Activated effector memory CD4-positive, alpha-beta T cell treated with anti-CD3 and anti-CD28 coated beads, Interleukin-2, amount 50 U/mL, for 16 hours (primary cell): ENCODE measurements around the gene TSPYL2.

Experiments used
- DNase-seq: peaks from one replicate; pipeline ENCODE4 v3.0.0-alpha.2; 2020

The TSPYL2 gene

DNA sequence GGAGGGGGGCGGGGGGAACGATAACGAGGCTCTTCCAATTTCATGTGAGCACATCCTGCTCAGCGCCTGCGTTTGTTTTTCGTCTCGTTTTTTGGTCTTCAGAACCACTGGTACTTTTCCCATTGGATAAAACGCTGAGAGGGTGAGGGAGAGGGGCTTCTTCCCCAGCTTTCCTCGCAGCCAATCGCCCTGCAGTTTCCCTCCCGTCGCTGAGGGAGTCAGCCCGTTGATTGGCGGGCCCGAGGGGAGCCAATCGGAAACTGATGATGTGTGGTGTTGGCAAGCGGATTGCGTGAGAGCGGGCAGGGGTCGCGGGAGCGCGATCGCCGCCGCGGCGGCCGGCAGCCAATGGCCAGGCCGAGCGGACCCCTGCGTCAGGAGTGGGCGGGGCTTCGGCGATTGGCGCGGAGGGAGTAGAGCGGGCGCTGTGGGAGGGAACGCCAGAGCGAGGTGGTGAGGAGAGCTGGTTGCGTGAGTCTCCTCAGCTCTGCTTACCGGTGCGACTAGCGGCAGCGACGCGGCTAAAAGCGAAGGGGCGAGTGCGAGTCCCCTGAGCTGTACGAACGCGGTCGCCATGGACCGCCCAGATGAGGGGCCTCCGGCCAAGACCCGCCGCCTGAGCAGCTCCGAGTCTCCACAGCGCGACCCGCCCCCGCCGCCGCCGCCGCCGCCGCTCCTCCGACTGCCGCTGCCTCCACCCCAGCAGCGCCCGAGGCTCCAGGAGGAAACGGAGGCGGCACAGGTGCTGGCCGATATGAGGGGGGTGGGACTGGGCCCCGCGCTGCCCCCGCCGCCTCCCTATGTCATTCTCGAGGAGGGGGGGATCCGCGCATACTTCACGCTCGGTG, at the start of gene TSPYL2:
TSS of gene TSPYL2 (plus strand) at position 443 of the 848 bp plus-strand sequence. CDS start at position 575, 132 bp downstream.
- peak; percentile 97 for DNase-seq

GRCh38 chrX:53036149-53036548, 46.0 kb upstream of the TSPYL2 start:
- DNase-seq: no peak

GRCh38 chrX:53039236-53039635, 42.9 kb upstream of the TSPYL2 start:
- no peak for DNase-seq

DNA sequence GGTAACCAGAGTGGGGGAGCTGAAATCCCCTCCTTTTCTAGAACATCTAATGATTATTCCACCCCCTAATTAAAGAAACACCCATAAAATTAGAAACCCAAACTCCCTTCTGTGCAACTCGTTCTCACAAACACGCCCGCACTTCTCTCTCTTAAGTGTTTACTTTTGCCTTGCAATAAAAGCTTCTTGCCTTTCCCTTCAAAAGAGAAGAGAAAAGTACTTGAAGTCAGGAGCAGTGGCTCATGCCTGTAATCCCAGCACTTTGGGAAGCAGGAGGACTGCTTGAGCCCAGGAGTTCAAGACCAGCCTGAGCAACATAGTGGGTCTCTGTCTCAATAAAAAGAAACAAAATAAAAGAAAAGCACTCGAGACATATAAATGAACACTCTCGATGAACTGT, 37.2 kb upstream of the TSPYL2 start:
- no peak for DNase-seq

DNA sequence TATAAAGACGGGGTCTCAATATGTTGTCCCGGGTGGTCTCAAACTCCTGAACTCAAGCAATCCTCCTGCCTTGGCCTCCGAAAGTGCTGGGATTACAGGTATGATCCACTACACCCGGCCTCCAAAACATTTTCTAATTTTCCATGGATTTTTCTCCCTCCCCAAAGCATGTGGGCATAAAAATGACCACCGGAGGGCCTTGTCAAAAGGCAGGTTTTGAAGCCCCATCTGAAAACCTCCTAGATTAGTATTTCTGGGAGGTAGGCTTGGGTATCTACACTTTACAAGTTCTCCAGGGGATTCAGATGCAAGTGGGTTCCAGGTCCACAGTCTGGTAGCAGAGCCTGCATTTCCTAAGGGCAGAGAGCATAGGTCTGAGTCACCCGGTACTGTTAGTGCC, 34.9 kb upstream of the TSPYL2 start:
- no peak for DNase-seq

GRCh38 chrX:53048169-53049126, 33.7 kb upstream of the TSPYL2 start, which contains the start of gene GPR173:
TSS of gene GPR173 (plus strand) at chrX:53048789. CDS start at chrX:53076622, 27,833 bp downstream.
- no peak for DNase-seq

DNA sequence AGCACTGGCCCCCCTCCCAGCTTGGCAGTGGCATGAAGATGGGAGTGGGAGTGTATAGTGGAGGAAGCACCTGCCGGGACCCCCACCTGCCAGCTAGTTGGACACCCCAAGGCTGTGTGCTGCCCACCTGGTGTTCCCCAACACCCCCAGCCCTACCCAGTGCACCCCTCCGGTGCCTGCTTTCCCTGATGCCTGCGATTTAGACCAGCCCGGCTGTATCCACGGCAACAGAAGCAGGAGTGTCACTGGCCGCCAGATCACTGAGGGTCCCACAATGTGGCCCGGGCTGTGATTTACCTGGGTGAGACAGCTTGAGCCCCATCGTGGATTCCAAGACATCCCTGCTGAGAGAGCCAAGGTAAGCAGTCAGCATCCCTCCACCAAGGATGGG, 33.0 kb upstream of the TSPYL2 start:
- DNase-seq: no peak

DNA sequence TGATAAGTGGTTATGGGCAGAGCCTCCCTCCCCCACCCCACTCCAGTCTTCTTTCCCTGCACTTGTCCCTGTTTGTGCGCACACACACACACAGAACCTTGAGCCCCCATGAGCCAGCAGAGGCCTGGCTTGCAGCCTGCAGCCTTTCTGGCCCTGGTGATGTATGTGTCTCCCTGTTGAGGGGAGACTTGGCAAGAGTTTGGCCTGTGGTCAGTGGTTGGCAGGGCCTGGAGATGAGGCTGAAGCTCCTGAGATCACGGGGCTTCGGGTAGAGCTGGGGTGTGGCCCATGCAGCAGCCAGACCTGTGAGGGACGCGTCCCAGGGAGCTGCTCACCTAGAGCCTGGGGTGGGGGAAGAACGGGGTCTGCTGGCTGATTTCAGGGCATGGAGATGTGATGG, 31.3 kb upstream of the TSPYL2 start:
- DNase-seq: no peak

GRCh38 chrX:53055244-53055849, 26.8 kb upstream of the TSPYL2 start:
- DNase-seq: no peak

- DNase-seq: no peak
Measured at GRCh38 chrX:53056292-53056691, 25.9 kb upstream of the TSPYL2 start.

- DNase-seq: no peak
Measured at GRCh38 chrX:53065104-53065503, 17.1 kb upstream of the TSPYL2 start.

DNA sequence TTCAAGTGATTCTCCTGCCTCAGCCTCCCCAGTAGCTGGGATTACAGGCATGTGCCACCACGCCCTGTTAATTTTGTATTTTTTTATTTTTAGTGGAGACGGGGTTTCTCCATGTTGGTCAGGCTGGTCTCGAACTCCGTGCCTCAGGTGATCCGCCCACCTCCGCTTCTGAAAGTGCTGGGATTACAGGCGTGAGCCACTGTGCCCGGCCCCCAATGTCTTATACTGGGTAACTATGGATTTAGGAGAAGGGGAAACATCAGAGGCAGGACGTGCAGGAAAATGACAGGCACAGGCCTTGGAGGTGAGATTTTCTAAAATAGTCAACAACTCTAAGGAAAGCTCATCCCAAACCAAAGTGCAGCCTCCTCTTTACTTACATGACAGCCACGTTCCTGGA, 11.1 kb upstream of the TSPYL2 start:
- no peak for DNase-seq

GRCh38 chrX:53071604-53072417, 10.4 kb upstream of the TSPYL2 start:
- peak; percentile 85 for DNase-seq

DNA sequence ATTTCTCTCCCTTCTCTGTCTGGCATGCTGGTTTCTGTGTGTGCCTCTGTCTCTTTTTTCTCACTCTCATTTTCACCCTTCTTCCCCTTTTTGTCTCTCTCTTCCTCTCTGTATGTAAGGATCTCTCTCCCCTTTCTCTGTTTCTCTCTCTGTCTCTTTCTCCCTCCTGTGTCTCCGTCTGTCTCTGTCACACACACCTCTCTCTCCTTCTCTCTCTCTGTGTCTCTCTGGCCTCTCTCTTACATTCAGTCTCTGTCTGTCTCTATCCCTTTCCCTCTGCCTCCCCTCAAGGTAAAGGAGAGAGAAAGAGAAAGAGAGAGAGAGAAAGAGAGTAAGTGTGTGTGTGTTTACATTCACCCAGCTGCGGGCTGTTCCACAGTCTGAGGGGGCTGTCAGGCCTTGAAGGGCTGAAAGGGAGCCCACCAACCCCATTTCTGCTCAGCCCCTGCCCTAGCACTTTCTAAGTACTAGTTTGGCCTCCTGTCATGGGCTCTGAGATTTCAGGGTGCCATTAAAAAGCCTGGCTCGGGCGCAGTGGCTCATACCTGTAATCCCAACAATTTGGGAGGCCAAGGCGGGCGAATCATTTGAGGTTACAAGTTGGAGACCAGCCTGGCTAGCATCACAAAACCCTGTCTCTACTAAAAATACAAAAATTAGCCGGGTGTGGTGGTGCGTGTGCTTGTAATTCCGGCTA, 9.6 kb upstream of the TSPYL2 start:
- DNase-seq: no peak

- no peak for DNase-seq
Measured at GRCh38 chrX:53073115-53073586, 9.0 kb upstream of the TSPYL2 start.

DNA sequence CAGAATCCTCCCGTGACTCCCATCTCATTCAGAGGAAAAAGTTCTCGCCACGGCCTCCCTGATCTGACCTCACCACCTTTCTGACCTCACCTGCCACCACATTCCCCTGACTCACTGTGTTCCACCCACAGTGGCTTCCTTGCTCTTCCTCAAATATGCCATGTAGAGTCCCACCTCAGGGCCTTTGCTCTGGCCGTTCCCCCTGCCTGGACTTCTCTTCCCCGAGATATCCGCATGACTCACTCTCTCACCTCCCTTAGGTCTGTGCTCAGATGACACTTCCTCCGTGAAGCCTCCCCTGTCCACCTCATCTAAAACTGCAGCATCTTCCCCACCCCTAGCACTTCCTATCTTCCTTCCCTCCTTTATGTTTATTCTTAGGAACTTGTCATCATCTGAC, 7.2 kb upstream of the TSPYL2 start:
- DNase-seq: no peak

DNA sequence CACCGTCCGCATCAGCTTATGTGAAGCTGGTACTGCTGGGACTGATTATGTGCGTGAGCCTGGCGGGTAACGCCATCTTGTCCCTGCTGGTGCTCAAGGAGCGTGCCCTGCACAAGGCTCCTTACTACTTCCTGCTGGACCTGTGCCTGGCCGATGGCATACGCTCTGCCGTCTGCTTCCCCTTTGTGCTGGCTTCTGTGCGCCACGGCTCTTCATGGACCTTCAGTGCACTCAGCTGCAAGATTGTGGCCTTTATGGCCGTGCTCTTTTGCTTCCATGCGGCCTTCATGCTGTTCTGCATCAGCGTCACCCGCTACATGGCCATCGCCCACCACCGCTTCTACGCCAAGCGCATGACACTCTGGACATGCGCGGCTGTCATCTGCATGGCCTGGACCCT, 5.5 kb upstream of the TSPYL2 start:
- no peak for DNase-seq

GRCh38 chrX:53077207-53078197, 4.7 kb upstream of the TSPYL2 start:
- DNase-seq: no peak

- DNase-seq: no peak
Measured at GRCh38 chrX:53078943-53079342, 3.2 kb upstream of the TSPYL2 start.
